HG03097 (cell line): ENCODE results near the gene TMEM135.

Experiments used
- ATAC-seq: cut with Tn5 transposase; IDR thresholded peaks from one replicate; pipeline ENCODE4 v1.9.1; 2021; ENCODE audit not compliant: unreplicated experiment, low FRiP score

Gene TMEM135

DNA sequence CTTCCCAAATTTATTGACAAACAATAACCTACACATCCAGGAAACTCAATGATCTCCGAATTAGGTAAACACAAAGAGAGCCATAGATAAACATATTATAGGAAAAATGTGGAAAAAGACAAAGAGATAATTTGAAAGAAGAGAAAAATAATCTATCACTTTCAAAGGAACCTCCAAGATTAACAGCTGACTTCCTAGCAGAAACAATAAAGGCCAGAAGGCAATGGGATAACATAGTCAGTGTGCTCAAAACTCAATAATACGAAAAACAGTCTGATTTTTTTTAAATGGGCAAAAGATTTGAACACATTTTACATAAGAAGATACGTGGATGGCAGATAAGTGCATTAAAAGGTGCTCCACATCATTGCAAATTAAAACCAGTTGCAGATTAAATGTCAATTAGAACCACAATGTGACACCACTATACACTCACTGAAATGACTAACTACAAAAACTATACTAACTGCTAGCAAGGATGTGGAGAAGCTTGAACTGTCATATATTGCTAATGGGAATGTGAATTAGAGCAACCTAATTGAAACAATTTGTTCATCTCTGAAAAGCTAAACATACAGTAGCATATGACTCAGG, 300.4 kb downstream of the TMEM135 start:
- ATAC-seq = no peak

DNA sequence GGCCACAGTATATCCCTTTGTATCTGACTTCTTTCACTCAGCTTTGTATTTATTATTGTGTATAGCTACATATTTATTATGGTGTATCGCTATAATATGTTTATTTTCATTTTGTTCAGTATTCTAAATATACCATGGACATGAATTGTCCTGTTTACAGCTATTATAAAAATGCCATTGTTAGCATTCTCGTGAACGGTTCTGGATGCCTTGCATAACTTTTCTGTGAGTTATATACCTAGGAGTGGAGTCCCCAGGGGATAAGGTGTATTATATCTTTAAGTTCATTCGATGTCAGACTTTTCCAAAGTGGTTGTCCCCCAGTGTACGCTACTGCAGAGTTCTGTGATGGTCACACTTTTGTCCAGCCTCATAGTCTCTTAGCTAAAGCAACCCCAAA, 301.7 kb downstream of the TMEM135 start:
- no peak for ATAC-seq

DNA sequence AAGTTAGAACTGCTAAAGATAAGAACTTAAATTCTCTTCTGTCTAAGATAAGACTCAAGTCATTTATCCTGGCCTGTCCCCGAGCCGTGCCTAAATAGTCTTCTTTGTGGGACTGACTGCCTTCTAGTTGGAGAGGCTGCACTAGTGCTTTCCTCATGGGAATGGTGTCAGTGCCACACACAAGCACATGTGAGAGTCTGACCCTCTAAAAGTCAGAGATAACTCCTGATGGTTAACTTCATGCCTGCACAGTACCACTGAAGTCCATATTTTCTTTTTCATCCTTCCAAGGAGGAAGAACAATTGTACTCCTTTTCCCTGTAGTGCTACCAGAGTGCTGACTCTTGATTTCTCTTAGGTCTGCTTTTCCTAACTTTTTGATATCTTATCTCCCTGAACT, 309.7 kb downstream of the TMEM135 start:
- no peak for ATAC-seq

DNA sequence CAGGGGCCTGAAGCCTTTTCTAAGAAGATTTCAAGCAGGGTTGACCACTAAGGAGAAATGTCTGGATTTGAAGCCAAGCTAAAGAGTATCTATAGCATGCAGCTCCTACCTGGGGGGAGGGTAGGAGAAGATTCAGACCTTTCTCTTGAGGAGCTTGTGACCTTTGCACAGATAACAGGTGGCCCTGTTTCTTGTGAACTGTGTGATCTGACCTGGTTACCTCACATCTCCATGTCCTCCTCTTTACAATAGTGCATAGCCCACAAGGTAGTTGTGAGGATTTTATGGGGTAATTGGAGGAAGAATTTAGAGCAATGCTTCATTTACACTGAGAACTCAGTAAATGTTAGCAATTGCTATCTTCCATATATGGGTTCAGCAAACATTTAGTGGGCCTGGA, 310.1 kb downstream of the TMEM135 start:
- ATAC-seq = no peak

DNA sequence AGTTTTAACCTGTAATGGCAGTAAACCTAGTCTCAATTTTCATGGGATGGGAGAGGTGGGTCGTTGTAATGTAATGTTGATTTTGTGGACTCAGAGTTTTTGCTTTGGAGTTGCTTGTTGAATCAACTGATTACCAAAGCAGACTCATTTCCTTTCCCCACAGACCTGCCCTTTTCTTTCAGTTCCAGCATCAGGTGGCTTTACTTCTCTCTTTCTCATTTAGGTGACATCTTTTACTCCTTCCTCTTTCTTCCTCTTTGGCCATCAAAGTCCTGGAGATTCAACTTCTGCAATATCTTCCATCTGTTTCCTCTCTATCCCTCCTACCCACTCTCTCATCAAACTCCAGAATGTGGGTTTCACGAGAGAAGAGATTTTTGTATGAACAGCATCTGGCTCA, 313.9 kb downstream of the TMEM135 start:
- no peak for ATAC-seq

DNA sequence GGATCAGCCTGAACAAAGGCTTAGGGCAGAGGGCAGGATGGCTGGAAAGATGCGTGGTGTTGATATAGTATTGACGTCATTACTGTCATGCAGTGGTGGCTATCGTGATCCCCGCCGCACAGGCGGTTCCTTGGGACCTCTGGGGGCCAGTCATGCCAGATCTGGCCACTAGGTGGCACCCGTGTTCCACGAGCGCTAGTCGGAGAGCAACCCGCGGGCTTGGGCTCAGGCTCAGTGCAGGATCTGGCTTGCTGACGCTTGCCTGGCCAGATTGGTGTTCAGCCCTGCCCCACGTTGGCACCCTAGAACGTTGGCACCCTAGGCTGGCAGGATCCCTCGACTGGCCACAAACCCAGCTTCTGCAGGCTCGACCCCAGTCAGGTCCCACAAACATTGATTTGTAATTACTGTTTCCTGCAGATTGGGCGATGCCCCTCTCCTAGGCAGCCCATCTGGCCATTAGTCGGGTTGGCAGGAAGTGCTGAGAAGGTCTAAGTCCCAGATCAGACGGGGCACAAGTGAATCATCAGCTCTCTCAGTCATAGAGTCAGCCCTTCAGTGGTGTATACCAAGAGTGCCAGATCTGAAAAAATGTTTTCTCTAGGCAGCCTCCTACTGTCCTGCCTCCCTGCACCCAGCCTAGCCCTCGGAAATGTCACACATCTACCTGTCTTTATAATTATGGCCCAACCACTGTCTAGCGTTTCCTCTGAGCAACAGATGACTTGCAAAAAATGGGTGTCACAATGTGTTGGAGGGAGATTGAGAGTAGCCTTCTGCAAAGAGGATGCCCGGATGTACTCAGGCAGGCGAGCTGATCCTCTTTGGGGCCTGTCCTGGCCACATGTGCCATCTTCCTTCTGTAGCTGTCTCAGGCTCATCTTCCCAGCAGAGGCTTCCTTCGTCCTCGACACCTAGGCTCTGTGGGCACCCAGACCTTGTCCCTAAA, 315.3 kb downstream of the TMEM135 start:
- peak; percentile 94 for ATAC-seq

DNA sequence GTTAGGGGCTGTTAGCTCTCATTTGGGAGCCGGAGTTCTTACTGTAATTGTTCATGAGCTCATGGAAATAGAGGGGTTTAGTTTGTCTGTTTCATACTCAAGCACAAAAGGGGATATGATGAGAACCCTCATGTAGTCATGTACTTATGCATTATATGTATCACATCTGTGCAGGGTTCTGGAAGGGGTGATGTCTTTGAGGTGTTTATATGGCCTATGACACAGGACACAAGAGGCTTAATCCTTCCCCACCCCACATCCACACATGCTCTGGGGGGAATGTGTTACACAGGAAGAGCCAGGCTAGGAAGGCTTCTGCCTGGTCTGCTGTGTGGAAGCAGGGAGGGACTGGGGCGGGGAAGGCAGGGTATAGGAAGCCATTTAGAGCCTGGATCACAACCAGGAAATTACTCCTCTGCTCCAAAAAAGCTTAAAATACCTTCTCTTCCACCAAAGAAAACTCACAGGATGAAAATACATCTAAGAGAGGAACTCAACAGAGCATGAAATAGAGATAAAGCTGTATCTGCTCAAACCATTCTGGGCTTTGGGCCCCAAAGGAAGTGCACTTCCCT, 316.1 kb downstream of the TMEM135 start:
- no peak for ATAC-seq

DNA sequence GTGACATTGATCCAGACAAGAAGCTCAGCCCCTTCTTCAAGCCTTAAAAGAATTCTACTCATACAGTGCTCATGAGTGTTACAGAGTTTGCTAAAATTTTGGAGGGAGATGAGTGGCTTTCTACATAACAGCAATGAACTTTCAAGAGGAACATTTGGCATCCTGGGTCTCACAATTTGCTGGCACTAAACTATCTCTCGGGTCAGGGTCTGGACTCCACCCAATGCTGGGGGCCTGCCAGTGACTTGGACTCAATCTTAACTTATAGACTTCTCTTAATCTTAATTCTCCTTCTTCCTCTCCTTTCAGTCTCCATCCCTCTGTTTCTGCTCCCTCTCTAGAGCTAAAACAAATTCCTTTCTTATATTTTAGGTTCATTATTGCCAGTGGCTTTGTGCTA, 317.9 kb downstream of the TMEM135 start:
- no peak for ATAC-seq

DNA sequence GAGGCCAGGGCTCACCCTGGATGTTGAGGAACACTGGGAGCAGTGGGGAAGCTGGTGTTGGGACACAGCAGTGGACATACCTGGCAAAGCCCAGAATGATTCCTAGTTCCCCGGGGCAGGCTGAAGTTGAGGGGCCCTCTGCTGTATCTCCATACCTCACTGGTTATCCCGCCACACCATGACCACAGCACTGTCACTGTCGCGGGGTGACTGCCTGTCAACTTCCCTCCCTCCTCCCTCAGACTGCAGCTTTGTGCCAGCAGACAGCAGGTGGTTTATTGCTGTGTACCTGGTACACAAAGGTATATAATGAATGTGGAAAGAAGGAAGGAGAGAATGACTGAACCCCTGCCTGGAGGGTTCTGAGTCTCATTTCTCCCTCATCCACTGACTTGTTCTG, 318.7 kb downstream of the TMEM135 start:
- no peak for ATAC-seq

DNA sequence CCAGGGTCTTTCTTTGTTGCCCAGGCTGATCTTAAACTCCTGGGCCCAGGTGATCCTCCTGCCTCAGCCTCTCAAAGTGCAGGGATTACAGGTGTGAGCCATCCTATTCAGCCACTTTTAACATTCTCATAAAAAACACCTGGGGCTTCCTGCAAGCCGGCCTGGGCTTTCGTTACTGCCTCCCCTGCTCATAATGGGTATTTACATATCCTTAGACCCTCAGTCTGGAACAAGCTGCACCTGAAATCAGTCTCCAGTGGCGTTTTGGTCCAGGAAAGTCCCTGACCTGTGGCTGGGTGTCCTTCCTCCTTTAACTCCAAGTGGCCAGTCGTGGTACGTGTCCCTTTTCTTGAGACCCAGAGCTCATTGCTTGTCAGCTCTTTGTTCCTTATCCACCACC, 320.7 kb downstream of the TMEM135 start:
- no peak for ATAC-seq

DNA sequence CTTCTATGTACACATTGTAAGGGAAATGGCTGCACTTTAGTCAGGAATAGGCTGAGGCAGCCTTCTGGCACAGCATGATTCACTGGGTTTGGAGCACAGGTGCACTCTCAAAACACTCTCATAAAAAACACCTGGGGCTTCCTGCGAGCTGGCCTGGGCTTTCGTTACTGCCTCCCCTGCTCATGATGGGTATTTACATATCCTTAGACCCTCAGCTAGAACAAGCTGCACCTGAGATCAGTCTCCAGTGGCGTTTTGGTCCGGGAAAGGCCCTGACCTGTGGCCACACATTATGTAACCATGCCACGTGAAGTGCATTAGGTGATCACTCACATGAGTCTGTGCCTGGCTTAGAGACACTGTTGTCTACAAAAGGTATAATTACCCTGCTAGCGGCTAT, 321.7 kb downstream of the TMEM135 start:
- no peak for ATAC-seq

DNA sequence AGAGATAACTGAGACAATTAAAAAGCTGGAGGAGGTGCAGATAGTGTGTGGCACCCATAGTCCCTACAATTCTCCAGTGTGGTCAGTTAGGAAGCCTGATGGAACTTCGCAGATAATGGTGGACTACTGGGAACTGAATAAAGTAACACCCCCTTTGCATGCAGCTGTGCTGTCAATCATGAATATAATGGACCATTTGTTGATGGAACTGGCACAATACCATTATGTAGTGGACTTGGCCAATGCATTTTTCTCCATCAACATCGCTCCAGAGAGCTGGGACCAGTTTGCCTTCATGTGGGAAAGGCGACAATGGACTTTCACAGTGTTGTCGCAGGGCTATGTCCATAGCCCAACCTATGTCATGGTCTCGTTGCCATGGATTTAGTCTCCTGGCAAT, 324.2 kb downstream of the TMEM135 start:
- no peak for ATAC-seq

DNA sequence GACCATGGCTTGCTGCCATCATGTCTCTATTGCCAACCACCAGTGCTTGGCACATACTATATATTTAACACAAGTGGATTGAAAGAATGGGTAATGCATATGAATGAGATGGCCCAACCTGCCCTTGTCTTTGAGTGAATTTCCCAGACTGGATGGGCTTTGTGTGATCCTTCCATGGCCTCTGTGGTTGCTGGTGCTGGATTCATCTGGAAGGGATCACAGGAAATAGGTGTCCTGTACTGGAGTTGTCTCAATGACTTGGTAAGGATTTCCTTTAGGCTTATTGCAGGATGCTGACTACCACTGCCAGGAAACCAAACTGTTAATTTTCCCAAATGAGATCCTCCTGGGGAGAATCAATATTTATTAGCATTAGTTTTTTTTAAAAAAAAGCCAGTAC, 328.6 kb downstream of the TMEM135 start:
- no peak for ATAC-seq

DNA sequence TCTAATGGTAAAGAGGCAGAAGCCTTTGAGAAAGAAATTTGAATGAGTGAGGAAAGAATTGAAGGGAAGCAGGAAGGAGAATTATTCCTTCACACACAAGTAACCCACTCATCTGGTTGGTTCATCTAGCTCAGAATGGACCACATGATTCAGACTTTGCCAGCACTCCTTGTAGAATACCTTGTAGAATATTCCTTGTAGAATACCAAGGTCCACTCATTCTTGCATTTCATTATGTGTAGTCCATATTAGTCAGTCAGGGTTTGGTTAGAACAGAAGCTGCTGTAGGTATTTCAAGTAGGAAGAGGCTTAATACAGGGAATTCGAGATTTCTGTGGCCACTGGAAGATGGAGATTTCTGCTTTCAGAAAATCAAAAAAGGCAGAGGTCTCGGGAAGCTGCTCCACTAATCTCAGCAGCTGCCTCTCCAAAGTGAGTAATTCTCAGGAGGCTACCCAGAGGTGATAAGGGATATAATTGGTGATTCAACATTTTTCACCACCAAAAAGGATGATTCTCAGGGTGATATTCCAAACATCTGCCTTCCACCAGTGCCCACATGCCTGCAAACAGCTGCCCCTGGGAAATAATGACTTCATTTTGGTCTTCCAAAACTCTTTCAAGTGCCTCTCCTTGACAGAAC, 329.1 kb downstream of the TMEM135 start:
- no peak for ATAC-seq

DNA sequence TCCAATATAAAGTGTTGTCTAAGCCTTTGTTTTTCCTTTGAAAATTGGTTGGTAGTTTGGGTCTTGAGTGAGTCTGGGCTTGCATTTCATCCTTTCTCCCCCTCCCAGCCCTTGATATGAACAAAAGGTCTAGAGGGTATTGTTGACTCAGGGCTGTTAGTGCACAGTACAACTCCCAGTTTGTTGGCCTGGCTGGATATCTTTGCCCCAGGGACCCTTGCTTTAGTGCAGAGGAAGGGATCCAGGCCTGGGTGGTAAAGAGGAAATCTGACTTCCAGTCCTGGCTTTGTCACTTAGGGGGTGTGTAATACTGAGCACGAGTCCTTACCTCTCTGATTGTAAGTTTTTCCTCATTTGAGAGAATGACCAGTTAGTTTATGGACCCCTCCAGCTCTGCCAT, 330.4 kb downstream of the TMEM135 start:
- no peak for ATAC-seq

DNA sequence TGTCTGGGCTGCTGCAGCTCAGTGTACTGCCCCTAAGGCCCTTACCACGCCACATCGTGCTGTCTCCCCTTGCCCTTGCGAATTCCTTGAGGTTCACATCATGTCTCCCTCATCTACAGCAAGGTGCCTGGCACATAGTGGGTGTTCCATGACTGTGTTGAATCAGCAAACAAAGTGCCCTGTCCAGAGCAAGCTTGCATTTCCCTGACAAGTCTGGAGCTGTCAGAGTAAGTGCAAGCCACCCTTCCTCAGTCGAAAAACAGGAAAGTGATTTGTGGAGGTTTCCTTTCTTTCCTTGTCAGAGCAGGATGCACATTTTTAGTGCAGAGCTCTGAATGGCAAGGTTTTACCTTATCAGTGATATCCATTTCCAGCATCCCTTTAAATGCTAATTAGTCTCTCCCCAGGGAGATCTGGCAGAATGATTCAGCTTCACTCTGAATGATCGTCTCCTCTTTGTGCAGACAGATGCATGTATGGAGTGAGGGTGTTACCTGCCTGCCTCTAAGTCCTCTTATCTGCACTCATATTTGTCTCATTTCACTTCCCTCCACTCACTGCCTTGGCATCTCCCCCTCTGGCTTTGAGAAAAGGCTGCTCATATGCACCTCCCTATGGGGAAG, 331.2 kb downstream of the TMEM135 start:
- ATAC-seq = no peak

DNA sequence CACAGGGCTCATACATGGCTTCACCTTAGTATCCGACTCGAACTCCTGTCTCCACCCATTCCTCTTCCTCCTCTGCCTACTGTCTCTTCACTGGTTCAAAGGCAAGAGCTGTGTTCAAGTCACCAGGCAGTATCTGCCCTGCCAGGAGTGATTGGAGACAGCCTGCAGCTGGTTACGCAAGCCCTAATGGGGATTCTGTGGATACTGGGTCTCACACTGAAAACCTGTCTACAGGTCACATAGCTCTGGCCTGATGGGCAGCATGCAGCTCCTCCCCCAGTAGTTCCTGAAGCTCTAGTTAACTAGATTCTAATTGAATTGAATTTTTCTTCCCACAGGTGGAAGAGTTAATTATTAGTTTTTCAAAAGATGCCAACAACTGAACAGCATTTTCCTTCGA, 332.2 kb downstream of the TMEM135 start:
- no peak for ATAC-seq

DNA sequence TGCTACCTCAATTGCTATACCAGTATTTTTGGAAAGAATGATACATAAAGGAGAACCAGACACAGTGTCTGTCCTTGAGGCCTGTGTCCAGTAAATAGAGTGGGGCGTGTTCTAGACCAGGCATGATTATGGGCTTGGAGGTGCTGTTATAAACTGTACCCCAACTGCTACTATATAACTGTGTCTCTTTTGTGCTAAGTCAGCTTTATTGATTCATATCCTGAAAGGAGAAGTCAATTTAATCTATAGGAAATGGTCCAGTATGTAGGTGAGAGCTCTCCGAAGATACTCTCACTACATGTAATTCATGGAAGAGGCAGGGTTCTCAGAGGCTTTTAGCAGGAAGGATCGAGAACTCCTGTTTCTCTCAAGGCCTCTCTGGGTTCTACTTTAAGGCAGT, 334.3 kb downstream of the TMEM135 start:
- no peak for ATAC-seq
